Right forelimb (tissue), 1 donor: Measurements from ENCODE around the gene ENOX2.
"Not testable (repeated sequence)": the region's sequence is repeated elsewhere in the genome, so short reads cannot be mapped to it uniquely, and the experiment has no call there.

ENCODE experiments used
- DNase-seq: peaks from one replicate; pipeline ENCODE4 v3.0.0-alpha.2; 2018

ENOX2 gene, protein sequence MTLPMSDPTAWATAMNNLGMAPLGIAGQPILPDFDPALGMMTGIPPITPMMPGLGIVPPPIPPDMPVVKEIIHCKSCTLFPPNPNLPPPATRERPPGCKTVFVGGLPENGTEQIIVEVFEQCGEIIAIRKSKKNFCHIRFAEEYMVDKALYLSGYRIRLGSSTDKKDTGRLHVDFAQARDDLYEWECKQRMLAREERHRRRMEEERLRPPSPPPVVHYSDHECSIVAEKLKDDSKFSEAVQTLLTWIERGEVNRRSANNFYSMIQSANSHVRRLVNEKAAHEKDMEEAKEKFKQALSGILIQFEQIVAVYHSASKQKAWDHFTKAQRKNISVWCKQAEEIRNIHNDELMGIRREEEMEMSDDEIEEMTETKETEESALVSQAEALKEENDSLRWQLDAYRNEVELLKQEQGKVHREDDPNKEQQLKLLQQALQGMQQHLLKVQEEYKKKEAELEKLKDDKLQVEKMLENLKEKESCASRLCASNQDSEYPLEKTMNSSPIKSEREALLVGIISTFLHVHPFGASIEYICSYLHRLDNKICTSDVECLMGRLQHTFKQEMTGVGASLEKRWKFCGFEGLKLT

DNA sequence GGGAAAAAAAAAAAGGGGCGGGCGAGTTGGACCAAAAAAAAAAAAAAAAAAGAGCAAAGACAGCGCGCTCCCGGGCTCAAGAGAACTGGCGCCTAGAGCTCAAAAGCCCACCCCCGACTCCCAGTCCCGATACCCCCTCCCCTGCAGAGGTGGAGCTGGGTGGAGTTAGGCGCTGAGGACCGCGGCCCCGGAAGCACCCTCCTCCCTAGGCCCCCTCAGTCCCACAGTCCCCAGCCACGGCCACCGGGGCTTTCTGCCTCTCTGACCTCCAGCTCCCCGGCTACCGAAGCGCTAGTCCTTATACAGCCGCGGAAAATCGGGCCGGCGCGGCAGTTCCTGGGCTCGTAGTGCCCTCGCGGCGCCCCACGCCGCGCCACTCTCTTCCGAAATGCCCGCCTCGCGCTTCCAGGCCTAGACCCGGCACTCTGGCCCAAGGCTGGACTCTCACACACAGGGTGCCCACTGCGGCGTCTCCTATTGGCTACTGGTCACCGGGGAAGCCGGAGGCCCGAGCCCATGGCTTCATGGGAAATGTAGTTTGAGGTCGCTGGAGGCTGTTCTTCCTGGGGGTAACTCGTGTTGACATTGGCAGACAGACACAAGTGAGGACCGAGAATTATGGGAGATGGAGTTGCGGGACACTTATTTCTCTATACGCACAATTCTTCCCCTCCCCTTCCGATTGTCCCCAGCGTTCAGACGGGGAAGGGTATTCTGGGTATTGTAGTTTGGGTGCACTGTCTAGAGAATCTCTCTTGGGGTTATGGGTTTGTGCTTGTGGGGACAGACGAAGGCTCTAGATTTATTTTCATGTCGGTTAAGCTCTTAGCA is at the start of gene ENOX2:
TSS of gene ENOX2 (minus strand) at position 427 of the 831 bp plus-strand sequence. CDS start 199,993 bp downstream, outside the sequence.
- DNase-seq, result peak; percentile 88

DNA sequence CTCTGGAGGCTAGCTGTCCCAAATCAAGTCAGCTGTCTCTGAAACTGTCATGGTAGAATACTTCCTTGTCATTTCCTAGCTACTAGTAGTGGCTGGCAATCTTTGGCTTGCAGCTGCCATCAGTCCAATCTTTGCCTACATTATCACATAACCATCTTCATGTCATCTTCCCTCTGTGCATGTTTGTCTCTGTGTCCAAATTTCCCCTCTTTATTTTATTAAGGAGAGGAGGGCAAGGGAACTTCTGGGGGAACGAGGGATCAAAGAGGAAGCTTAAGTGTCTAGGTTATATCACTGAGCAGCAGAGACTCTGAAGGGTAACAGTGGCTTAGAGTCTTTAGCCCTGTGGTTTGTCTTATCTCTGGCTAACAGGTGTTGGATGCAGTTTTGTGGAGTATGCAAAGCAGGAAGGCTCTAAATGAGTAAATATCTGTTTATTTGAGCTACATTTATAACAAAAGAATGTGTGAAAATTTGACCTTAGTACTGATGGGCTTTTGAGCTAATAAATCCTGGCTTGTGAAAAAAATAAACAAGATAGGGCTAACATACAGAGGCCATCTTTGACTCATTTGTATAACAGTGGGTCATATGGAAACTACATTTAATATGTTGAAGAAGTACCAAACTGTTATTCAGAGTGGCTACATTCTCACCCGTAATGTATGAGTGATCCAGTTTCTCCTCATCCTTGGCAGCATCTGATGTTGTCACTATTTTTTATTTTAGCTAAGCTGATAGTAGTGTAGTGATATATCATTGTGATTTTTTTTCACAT is 49.4 kb upstream of the ENOX2 start:
- no peak for DNase-seq

DNA sequence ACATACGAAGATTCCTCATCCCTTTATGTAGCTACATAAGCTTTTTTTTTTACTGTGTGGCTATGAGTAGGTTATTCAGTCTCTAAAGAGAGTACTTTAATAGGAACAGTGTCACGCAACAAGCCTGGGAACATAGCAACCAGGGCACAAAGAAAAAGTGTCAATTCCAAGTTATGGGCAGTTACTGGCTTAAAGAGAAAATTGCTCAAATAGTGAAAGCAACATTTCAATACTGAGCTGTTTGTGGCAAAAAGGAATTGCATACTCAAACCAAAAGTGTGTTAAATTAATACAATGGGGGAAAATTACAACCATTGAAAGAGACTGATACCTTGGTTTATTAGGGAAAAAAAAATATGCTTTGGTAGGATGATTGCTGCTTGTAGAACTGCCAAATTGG is 41.2 kb upstream of the ENOX2 start:
- DNase-seq, result no peak

DNA sequence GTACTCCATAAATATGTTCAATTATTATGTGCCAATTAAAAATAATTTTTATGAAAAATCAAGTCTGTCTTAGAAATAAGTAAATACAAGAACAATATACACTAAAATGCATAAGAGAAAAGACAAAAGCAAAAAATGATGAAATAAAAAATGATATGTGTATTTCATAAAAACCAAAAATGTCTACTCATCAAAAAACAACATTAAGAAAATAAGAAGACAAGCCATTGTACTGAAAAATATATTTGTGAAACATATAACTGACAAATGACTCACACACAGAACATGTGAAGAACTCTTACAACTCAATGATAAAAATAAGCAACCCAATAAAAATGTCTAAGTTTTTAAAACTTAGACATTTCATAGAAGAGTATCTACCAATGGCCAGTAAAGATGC is 34.1 kb upstream of the ENOX2 start:
- no peak for DNase-seq

DNA sequence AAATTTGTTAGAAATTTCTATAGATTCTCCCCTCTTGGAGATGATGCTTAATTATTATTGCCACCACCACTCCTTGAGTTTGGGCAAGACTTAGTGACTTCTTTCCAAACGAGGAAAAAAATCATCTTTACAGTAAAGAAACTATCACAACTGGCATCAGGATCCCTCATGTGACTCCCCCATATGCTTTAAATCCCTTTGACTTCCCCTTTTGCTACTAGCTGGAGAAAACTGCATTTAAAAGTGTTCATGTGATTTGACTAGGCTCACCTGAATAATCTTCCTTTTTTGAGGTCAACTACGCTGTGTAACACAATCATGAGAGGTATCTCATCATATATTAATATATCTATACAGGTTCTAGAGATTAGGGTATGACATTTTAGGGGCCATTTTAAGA is 30.3 kb upstream of the ENOX2 start:
- DNase-seq, result no peak

DNA sequence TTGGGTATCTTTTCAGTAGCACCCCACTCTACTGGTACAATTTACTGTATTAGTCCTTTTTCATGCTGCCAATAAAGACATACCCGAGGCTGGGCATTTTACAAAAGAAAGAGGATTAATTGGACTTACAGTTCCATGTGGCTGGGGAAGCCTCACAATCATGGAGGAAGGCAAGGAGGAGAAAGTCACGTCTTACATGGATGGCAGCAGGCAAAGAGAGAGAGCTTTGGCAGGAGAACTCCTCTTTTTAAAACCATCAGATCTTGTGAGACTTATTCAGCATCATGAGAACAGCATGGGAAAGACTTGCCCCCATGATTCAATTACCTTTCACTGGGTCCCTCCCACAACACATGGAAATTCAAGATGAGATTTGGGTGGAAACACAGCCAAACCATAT is 17.4 kb upstream of the ENOX2 start:
- DNase-seq, result not testable (repeated sequence)

DNA sequence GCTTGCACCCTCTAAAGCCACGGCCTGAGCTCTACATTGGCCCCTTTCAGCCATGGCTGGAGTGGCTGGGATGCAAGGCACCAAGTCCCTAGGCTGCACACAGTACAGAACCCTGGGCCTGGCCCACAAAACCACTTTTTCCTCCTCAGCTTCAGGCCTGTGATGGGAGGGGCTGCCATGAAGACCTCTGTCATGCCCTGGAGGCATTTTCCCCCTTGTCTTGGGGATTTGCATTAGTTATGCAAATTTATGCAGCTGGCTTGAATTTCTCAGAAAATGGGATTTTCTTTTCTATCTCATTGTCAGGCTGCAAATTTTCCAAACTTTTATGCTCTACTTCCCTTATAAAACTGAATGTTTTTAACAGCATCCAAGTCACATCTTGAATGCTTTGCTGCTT is 16.7 kb upstream of the ENOX2 start:
- DNase-seq, result not testable (repeated sequence)

DNA sequence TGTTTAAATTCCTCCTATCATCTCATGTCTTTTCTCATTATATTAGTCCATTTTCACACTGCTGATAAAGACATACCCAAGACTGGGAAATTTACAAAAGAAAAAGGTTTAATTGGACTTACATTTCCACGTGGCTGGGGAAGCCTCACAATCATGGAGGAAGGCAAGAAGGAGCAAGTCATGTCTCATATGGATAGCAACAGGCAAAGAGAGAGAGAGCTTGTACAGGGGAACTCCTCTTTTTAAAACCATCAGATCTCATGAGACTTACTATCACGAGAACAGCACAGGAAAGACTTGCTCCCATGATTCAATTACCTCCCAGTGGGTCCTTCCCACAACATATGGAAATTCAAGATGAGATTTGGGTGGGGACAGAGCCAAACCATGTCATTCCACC is 15.5 kb upstream of the ENOX2 start:
- not testable (repeated sequence) for DNase-seq

DNA sequence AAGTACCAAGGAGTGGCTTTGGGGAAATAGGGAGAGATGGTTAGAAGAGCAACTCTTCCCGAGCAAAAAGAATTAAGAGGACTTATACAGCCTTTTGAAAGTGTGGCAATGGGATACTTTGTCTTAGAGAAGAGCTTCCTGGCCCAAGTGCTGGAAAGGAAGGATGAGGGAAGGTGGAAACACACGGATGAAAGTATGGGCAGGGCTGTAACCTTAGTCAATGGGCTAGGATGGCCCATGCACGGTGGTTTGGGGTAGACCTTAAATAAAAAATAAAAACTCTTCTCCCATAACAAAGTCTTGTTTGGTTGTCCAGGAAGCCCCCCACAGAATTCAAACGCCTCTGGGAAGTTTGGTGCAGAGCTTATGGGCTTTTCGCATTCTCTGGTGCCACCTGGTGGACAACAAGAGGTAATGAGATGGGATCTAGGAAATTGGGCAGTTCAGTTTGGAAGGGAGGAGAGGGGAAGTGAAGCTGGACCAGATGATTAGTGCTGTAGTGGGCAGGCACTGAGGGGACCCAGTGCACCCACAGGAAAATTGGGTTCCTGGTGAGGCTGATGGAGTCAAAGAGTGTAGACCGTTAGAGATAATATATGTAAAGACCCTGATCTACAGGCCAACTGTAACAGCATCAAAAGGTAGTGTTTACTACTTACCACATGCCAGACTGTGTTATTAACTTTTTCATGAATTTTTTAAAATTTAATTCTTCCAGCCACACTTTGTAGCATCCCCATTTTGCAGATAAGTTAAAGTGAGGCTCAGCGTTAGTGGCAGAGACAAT is 13.8 kb upstream of the ENOX2 start:
- DNase-seq, result peak; percentile 58

DNA sequence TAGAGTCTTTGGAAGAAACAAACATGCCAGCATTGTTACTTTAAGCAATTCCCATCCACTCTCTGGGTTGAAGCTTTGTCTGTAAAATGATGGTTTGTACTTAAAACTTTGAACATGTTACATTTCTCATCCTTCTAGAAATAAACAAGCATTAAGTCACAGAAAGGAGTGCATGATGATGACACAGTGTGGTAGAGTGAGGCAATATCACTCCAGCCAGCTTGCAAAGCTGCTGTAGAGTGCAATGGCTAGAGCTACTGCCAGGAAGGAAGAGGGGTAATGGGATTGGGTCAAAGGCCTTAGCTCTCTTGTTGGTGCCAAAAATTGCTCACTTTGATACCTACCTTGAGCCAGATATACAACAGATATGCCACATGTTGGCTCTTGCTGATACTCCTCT is 12.3 kb upstream of the ENOX2 start:
- DNase-seq, result no peak

DNA sequence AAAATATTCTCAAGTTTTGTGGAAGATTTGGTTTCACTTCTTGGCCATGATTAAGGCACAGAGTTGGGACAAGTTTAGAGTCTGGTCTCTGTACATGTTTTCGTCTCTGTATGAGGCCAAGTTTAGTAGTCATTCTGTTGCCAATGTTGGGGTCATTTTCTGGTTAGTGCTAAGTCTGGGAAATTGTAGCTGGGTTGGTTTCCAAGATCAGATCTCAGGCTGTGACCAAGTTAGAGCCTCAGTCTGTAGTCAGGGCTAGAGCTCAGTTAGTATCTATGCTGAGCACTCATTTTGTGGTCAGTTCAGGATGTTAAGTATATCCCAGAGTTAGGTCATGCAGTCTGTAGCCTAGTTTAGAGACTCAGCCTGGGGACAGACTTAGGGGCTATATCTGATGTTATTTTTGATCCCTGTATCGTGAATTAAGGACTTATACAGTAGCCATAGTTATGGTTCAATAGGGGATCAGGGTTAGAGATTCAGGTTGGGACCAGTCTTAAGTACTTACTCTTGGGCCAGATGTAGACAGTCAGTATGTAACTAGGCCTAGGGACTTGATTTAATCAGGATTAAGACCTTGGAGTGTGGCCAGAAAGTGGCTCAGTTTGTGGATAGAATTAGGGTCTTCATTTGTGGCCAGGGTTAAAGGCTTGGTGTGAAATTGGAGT is 6.6 kb upstream of the ENOX2 start:
- no peak for DNase-seq

DNA sequence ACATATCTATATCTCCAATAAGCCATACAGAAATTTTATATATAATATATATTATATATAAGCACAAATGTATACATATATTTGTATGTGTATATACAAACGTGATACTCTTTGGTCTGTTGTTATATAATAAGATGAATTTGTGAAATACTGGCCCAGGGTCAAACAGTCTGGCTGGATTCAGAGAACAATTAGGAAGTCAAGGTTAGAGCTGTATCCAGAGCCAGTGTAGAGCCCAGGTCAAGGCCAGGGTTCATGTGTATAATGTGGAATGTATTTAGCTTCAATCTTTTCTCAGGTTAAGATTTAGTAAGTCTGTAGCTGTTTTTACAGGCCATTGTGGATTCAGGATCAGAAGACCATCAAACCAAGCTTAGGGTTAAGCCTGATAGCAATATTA is 3.8 kb upstream of the ENOX2 start:
- DNase-seq, result no peak

DNA sequence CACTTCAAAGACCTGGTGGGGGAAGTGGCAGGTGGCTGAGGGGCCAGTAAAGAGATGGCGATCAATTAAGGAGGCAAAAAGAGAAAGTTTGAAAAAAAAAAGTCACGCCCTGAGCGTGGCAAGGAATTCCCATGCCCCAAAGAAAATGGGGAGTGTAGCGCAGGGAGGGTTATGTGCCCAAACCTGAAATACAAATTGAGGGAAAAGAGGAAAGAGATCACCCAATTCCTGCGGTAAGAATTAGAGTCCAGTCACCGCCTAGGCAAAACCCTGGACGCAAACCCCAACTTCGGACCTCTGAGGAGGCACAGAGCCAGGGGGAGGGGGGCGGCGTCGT is 595 bp downstream of the ENOX2 start:
- DNase-seq, result no peak

DNA sequence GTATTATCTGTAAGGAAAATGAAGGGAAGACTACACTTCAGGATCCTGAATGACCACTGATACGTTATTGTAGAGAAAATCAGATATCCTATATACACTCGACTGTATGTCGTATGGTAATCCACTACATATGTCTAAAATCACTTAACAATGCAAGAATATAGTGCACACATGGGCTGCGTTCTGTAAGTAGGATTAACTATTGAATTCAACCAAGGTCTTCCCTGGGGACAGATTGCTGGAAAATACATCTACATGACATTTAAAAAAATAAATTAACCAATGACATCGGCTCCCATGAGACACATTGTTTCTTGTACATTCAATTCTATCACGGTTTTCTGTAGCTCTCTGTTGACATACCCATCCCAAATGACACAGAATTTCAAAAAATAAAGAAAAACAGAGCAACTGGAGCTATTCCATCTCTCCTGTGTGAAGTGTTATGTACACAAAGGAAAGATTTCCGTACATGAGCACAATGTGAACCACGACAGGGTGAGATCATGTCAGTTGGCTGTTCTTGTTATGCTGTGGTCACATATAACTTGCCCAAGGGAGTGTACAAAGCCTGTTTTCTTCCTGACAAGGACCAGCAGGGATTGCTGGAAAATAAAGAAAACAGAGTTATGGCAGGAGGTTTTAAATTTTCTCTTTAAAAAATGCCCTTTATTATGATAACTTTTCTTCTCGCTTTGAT is 6.1 kb downstream of the ENOX2 start:
- no peak for DNase-seq

DNA sequence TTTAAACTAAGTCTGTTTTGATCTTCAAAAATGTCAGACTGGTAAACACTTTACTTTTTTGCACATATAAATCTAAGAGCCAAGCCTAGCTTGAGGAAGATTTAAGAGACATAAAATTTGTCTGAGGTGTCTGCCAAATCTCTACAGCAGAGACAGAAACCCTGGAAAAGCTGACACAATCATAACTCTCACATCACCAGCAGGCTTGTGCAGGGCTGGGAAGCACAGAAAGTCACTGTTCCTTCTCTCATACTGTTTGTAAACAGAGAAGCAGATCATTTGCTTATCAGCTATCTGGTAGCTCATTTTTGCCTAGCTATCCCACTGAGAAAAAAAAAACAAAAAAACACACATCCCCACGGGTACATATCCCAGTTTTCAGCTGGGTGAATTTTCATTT is 7.0 kb downstream of the ENOX2 start:
- no peak for DNase-seq

DNA sequence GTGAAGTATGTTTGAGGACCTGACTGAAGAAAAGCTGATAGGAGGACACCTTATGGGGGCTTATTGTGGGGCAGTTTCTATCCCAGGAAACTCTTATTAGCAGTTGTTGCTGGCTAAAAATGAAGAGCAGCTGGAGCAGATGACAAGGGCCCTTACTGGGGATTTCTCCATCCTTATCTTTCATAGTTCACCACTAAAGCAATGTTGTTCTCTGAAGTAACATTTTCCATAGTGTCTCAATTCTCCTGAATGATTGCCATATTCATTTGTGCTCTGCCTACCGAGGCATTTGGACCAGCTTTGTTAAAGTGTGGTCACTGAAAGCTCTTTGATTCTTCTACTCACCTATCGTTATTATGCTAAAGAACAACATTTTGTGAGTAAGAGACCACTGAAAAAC is 7.7 kb downstream of the ENOX2 start:
- no peak for DNase-seq

DNA sequence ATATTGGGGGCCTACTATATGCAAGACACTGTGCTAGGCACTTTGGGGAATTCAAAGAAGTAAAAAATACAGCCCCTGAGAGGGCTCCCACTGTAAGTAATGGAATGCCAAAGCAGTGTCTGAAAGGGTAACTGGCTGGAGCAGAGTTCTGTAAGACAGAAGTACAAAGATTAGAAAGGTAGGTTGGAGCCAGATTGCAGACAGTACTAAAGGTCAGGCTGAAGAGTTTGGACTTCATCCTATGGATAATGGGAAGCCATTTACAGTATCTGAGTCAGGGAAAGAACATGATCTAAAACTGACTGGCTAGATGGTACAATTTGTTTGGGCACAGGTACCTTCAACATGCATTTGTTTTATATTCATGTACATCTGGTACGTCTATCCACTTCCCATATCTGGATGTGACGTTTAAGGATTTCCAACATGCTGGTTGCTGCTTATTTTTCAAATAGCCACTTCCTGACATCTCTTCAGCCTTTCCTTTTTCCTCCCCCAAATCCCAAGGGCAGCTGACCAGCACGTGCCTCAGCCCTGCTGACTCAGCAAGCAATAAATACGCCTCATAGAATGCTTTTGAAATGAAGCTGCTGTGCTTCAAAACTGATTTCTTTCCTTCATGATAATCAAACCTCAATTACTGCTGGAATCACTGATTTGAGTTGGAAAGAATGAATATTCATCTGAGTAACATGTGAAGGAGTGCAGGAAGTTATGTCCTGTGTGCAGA is 9.5 kb downstream of the ENOX2 start:
- no peak for DNase-seq

DNA sequence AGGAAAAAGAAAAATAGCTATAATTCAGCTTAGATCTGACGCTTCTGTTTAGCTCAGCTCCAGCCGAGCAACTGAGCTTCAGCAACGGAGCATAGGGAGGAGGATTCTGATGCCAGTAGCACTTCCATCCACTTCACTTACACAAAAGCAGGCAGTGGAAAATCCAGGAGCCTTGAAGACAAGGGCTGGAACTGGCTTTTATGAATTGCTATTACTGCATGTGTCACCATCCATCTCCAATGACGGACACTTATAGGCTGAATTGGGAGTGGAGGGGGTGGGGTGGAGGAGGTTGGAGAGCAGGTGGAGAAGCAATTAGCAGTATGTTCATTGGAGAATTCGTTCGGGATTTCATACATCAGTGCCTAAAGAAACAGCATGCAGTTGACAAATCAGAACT is 15.6 kb downstream of the ENOX2 start:
- no peak for DNase-seq

DNA sequence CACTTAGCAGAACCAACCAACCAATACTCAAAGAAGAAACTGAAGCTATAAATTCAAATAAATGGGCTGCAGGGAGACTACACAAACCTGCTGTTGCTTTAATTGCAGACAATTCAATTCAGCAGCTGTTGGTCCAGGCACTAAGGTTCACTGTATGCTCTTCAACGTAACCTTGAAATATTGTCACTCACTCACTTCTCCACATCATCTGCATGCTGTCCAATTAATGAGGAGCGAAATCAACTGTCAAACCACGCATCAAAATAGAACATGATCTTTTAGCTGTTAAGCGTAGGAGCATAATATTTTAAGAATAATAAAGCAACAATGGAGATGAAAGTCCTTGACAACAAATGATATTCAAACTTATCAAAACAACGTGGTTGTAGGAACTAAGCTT is 17.0 kb downstream of the ENOX2 start:
- DNase-seq, result no peak

DNA sequence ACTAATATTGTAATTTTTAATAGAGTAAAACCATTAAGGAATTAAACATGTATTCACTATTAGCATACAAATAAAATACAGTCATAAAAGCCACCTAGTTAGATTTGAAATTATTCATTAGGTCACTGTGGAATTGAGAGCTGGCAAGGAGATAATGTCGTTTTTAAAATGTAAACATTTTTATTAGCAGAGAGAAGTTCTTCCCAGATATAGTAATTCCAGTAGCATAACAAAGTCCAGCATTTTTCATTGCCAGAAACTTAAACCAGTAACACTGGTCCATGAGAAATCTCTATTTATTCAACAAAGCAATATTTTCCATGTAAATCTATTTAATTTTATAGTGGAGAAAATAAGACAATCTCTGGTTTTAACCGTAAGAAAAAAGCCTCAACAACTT is 17.5 kb downstream of the ENOX2 start:
- no peak for DNase-seq
